GM12878 (cell line): ENCODE data around the gene LRRK1.

Source experiments
- ATF7 ChIP-seq: fragments of 450-650 bp; IDR thresholded peaks from 2 replicates; pipeline ENCODE4 v1.6.1; 2016; ENCODE audit warnings: low read depth, mild to moderate bottlenecking
- EP300 ChIP-seq, 2 experiments: fragments of 150-350 bp in 1 of 2; IDR thresholded peaks; 2 replicates each; pipeline ENCODE4 v1.6.1; 2011 to 2012; ENCODE audit warnings: low read depth in 2 of 2, low read length in 2 of 2, borderline replicate concordance in 1 of 2, improper control_type of control experiment in 1 of 2, inconsistent platforms in 1 of 2; ENCODE audit not compliant: control insufficient read depth in 1 of 2
- EZH2 ChIP-seq: IDR thresholded peaks from 2 replicates; pipeline ENCODE4 v1.6.1; 2012; ENCODE audit warnings: low read depth, mild to moderate bottlenecking, control low read depth, inconsistent platforms, low read length, borderline replicate concordance; ENCODE audit not compliant: control insufficient read depth
- FOXM1 ChIP-seq: IDR thresholded peaks from 2 replicates; pipeline ENCODE4 v1.6.1; 2012; ENCODE audit warnings: low read depth, mild to moderate bottlenecking, inconsistent platforms, low read length, moderate library complexity
- JUND ChIP-seq: IDR thresholded peaks from 2 replicates; pipeline ENCODE4 v1.6.1; 2012; ENCODE audit warnings: low read depth, mild to moderate bottlenecking, low read length, improper control_type of control experiment, moderate library complexity
- NFYA ChIP-seq: IDR thresholded peaks from 2 replicates; pipeline ENCODE4 v1.6.1; 2011; ENCODE audit warnings: low read depth, mild to moderate bottlenecking, low read length, improper control_type of control experiment, borderline replicate concordance
- POLR2A ChIP-seq: IDR thresholded peaks from 2 replicates; pipeline ENCODE4 v1.6.1; 2011; ENCODE audit warnings: low read depth, mild to moderate bottlenecking, low read length
- TF ChIP-seq, protein P1 (sequence below): IDR thresholded peaks from 2 replicates; pipeline ENCODE4 v1.6.1; 2012; ENCODE audit warnings: low read depth, low read length, improper control_type of control experiment

DNA sequence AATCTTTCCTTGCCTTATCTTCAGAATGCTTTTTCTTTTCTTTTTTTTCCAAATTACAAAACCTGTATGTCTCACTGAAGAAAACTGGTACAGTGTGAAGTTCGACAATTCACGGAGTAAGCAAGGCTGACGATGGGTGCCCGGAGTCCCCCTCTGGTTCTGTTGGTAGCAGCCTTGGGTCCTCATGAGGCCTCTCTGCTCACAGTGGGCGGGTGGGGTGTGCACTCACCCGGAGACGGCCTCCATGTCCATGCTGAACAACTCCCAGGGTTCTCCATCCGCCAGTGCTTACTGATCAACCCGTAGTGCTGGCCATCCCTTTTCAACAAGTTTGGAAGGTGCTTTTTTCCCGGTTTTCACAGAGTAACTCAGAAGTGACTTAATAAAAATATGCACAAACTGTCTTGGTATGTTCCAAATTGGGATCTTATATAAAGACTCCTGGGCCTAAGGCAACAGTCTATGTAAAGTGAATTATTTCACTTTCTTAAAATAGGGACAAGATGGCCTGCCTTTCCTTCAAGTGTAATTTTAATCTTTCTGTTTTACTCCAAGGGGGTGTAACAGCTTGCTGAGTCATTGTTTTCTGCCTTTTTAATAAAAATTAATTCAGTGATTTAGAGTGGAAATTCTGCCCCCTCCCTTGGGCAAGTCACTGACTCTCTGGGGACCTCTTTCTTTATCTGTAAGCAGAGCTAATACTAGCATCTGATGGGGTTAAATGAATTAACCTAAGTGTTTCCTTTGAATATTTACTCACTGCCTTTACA lies 23.7 kb downstream of the LRRK1 start:
- no peak for TF ChIP-seq EZH2
- no peak for TF ChIP-seq JUND
- TF ChIP-seq, protein P1, sequence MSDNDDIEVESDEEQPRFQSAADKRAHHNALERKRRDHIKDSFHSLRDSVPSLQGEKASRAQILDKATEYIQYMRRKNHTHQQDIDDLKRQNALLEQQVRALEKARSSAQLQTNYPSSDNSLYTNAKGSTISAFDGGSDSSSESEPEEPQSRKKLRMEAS: no peak
- TF ChIP-seq POLR2A: no peak
- TF ChIP-seq NFYA: no peak
- no peak for TF ChIP-seq FOXM1
- no peak for TF ChIP-seq ATF7
- TF ChIP-seq EP300 (IDR thresholded peaks at IDR 0.05; ENCODE audit: borderline replicate concordance in 1 of 2, control insufficient read depth in 1 of 2, low read depth in 2 of 2, low read length in 2 of 2): no peak
